Measurements from ENCODE around the gene OTOR.

Gene OTOR

GRCh38 chr20:16761305-16761829, 13.2 kb downstream of the OTOR start:
- H3K4me3 ChIP-seq (ENCODE audit: low read depth, low read length) = no peak overlapping the region
- peak; percentile 64 for TF ChIP-seq CTCF (IDR thresholded peaks at IDR 0.05; ENCODE audit: low read depth, low read length)

GRCh38 chr20:16764560-16764959, 16.4 kb downstream of the OTOR start:
- TF ChIP-seq CTCF (IDR thresholded peaks at IDR 0.05; ENCODE audit: low read depth, low read length) = no peak
- no peak overlapping the region for H3K4me3 ChIP-seq (ENCODE audit: low read depth, low read length)

DNA sequence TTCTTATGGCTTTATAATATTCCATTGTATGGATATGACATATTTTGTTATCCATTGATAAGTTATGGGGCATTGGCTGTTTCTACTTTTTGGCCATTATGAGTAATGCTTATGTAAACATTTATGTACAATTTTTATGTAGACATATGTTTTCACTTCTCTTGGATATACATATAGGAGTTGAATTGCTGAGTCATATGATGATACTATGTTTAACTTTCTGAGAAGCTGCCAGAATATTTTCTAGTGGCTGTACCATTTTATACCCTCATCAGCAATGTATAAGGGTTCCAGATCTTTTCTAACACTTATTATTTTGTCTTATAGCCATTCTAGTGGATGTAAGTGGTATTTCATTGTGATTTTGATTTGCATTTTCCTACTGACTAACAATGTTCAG, 23.1 kb downstream of the OTOR start:
- TF ChIP-seq CTCF (IDR thresholded peaks at IDR 0.05; ENCODE audit: low read depth, low read length) = no peak
- no peak overlapping the region for H3K4me3 ChIP-seq (ENCODE audit: low read depth, low read length)

- no peak overlapping the region for H3K4me3 ChIP-seq (ENCODE audit: low read depth, low read length)
- no peak for TF ChIP-seq CTCF (IDR thresholded peaks at IDR 0.05; ENCODE audit: low read depth, low read length)
These were observed 27.8 kb downstream of the OTOR start for GRCh38 chr20:16775961-16776360.

GRCh38 chr20:16777126-16777525, 29.0 kb downstream of the OTOR start:
- TF ChIP-seq CTCF (IDR thresholded peaks at IDR 0.05; ENCODE audit: low read depth, low read length) = no peak

GRCh38 chr20:16778159-16778558, 30.0 kb downstream of the OTOR start:
- no peak for TF ChIP-seq CTCF (IDR thresholded peaks at IDR 0.05; ENCODE audit: low read depth, low read length)
- no peak overlapping the region for H3K4me3 ChIP-seq (ENCODE audit: low read depth, low read length)

More at GRCh38 chr20:16777126-16777525, 29.0 kb downstream of the OTOR start:
- no peak overlapping the region for H3K4me3 ChIP-seq (ENCODE audit: low read depth, low read length)

- H3K4me3 ChIP-seq (ENCODE audit: low read depth, low read length) = no peak overlapping the region
- TF ChIP-seq CTCF (IDR thresholded peaks at IDR 0.05; ENCODE audit: low read depth, low read length) = no peak
These were observed 33.3 kb downstream of the OTOR start for GRCh38 chr20:16781496-16781895.
